GM10266 (cell line): ENCODE results near the gene POLR2E.

ENCODE experiments used
- DNase-seq: peaks from one replicate; pipeline ENCODE4 v3.0.0; 2012; ENCODE audit errors: extremely low spot score
- TF ChIP-seq, protein P1 (sequence below): IDR thresholded peaks from 2 replicates; pipeline ENCODE4 v1.5.1; 2012; ENCODE audit warnings: mild to moderate bottlenecking, low read depth; ENCODE audit not compliant: control insufficient read depth, insufficient read depth; ENCODE audit errors: missing control alignments

Gene POLR2E

DNA sequence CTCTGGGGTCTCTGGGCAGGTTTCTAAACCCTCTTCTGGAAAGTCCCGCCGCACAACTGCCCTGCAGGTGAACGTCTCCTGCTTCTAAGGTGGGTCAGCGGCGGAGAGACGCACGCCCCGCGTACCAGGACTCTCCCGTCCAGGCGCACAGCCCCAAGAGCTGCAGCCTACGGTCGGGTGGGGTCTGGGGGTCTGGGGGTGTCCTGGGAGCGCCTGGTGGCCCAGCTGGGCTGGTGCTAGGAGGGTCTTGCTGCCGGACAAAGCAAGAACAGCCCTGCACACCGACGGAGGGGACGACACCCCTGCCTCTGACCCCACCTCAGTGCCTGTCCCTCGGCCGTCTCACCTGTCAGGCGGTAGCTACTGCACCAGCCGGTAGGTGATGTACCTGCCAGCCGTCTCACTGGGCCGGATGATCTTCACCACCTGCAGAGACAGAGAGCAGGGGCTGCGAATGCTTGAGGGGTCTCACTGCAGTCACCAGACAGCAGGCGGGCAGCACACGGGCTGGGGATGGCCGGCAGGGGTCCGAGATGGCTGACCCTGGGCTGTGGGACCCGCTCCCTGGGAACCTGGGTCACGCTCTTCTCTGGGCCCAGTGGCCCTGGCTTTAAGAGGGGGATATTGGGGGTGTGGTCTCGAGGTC is 5.9 kb downstream of the POLR2E start:
- TF ChIP-seq, protein P1, sequence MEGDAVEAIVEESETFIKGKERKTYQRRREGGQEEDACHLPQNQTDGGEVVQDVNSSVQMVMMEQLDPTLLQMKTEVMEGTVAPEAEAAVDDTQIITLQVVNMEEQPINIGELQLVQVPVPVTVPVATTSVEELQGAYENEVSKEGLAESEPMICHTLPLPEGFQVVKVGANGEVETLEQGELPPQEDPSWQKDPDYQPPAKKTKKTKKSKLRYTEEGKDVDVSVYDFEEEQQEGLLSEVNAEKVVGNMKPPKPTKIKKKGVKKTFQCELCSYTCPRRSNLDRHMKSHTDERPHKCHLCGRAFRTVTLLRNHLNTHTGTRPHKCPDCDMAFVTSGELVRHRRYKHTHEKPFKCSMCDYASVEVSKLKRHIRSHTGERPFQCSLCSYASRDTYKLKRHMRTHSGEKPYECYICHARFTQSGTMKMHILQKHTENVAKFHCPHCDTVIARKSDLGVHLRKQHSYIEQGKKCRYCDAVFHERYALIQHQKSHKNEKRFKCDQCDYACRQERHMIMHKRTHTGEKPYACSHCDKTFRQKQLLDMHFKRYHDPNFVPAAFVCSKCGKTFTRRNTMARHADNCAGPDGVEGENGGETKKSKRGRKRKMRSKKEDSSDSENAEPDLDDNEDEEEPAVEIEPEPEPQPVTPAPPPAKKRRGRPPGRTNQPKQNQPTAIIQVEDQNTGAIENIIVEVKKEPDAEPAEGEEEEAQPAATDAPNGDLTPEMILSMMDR = no peak
- DNase-seq = no peak

DNA sequence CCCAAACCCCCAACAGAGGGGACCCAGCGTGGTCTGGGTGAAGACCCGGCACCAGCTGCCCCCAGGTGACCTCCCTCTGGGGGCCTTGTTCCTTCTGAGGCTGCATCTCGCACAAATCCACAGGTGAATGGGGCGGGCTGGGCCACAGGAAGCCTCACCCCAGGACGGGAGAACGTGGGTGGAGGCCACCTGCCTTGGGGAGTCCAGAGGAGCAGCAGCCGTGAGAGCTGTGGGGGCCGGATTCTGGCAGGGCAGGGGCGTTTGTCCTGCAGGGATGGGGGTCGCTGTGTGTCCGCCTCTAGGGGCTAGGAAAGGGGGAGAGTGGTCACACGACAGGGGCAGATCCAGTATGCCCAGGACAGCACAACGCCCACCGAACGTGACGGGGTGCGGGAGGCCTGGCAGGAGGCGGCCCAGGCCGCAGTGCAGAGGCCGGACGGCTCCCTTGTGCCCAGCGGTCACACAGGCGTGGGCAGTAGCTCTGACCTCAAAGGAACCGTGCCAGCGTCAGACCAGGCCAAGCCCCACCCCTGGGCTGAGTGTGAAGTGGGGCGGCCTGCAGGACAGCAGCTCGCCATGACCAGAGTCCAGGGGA is 6.7 kb downstream of the POLR2E start:
- DNase-seq = no peak
- TF ChIP-seq, protein P1 = no peak

DNA sequence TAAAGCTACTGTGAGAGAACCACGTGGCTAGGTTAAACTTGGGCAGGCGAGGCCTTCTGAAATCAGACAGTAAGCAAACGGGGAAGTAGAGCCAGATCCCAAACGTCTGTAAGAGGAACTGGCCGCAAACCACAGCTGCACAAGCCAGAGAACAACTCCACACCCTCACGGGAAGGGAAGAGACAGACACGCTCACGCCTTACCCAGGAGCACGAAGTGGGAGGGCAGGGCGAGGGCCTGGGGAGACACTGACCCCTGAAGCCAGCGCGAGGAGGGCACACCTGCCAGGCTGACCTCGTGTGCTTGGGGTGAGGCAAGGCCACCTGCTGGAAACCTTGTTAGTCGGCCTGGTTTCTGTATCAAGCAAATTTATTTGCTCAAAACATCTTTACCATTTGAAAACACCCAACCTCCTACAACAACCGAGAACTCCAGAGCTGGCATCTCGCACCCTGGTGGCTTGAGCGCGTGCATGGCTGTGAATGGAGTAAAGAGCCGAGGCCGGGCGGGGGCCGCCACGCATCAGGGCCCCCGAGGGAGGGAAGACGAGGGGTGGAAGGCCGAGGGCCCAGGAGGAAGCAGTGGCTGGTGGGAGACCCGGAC is 7.3 kb downstream of the POLR2E start:
- DNase-seq = no peak
- TF ChIP-seq, protein P1 = peak; percentile 31

DNA sequence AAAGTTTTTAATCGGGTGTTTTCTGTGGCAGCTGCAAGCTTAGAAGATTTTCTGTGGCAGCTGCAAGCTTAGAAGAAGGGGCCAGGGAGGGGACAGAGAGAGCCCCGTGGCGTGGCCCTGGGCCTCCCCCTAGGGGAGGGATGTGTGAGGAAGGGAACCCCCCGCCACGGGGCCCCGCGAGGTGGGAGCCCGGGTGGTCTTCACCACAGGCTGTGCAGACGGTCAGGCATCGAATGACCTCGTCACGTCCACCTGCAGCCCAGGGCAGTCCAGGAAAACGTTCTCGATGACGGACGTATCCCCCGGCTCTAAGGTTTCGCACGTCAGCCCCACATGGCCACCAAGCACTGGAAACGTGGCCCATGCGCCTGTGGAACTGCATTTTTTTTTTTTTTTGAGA is 8.6 kb downstream of the POLR2E start:
- no peak for DNase-seq
- TF ChIP-seq, protein P1 = no peak

DNA sequence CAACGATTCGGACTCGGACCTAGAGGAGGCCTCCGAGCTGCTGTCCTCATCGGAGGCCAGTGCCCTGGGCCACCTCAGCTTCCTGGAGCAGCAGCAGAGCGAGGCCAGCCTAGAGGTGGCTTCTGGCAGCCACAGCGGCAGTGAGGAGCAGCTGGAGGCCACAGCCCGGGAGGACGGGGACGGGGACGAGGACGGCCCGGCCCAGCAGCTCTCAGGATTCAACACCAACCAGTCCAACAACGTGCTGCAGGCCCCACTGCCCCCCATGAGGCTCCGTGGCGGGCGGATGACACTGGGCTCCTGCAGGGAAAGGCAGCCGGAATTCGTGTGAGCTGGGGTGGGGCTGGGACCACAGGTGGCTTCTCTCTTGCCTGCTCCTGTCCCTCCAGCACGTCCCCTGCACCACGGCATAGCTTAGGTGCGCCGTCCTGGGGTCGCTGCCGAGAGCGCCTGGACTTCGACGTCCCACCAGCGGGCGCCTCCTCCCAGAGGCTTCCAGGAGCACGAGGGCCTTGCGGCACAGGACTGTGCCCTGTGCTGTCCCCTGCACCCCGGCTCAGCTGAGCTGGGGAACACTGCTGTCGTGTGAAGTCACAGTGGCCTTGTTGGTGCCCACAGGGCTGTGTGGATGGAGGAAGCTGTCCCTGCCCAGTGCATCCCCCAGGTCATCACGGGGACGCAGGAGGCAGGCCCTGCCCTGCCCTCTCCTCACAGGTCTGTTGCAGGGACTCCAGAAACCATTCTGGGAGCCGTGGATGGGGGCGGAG is 9.3 kb downstream of the POLR2E start:
- DNase-seq = no peak

DNA sequence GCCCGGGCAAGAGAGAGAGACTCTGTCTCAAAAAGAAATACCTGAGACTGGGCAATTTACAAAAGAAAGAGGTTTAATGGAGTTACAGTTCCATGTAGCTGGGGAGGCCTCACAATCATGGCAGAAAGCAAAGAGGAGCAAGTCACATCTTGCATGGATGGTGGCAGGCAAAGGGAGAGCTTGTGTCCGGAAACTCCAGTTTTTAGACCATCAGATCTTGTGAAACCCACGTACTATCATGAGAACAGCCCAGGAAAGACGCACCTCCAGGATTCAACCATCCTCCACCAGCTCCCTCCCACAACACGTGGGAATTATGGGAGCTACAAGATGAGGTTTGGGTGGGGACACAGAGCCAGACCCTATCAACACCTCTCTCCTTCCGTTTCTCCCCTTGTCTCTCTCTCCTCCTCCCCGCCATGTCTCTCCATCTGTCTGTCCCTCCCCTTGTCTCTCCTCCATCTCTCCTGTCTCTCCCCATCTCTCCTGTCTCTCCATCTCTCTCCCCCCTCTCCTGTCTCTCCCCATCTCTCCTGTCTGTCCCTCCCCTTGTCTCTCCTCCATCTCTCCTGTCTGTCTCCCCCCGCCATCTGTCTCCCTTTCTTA is 10.0 kb downstream of the POLR2E start:
- TF ChIP-seq, protein P1 = no peak
- no peak for DNase-seq

More for the DNA sequence above, 9.3 kb downstream of the POLR2E start:
- TF ChIP-seq, protein P1 = no peak
